ENCODE results near the gene FBXO21.

DNA sequence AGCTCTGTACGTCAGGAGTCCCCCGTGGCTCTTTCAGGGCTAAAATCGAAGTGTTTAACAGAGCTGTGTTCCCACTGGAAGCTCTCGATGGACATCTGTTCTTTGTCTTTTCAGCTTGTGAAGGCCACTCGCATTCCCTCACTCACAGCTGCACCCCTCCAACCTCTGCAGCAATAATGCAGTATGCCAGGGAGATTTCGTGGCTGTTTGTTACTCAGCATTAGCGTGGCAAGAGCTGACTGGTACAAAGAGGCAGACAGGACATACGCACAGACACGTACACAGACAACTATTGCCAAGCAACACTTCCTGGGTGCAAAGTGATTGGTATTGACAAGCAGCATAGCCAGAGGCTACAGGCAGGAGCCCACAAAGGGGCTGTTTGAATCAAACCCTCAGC lies 11.8 kb upstream of the FBXO21 start:
- TF ChIP-seq, protein P1, sequence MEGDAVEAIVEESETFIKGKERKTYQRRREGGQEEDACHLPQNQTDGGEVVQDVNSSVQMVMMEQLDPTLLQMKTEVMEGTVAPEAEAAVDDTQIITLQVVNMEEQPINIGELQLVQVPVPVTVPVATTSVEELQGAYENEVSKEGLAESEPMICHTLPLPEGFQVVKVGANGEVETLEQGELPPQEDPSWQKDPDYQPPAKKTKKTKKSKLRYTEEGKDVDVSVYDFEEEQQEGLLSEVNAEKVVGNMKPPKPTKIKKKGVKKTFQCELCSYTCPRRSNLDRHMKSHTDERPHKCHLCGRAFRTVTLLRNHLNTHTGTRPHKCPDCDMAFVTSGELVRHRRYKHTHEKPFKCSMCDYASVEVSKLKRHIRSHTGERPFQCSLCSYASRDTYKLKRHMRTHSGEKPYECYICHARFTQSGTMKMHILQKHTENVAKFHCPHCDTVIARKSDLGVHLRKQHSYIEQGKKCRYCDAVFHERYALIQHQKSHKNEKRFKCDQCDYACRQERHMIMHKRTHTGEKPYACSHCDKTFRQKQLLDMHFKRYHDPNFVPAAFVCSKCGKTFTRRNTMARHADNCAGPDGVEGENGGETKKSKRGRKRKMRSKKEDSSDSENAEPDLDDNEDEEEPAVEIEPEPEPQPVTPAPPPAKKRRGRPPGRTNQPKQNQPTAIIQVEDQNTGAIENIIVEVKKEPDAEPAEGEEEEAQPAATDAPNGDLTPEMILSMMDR (IDR thresholded peaks at IDR 0.05) = no peak
- TF ChIP-seq EZH2 (IDR thresholded peaks at IDR 0.05) = no peak
- no peak for TF ChIP-seq EZH2phosphoT487 (IDR thresholded peaks at IDR 0.05)

Data from neural progenitor cell (in vitro differentiated cells).